HG02759 (cell line): ENCODE results near the gene SEMA5A.

Experiments used
- ATAC-seq: cut with Tn5 transposase; IDR thresholded peaks from one replicate; pipeline ENCODE4 v1.9.1; 2021; ENCODE audit warnings: mild to moderate bottlenecking, moderate library complexity; ENCODE audit not compliant: unreplicated experiment

SEMA5A gene

DNA sequence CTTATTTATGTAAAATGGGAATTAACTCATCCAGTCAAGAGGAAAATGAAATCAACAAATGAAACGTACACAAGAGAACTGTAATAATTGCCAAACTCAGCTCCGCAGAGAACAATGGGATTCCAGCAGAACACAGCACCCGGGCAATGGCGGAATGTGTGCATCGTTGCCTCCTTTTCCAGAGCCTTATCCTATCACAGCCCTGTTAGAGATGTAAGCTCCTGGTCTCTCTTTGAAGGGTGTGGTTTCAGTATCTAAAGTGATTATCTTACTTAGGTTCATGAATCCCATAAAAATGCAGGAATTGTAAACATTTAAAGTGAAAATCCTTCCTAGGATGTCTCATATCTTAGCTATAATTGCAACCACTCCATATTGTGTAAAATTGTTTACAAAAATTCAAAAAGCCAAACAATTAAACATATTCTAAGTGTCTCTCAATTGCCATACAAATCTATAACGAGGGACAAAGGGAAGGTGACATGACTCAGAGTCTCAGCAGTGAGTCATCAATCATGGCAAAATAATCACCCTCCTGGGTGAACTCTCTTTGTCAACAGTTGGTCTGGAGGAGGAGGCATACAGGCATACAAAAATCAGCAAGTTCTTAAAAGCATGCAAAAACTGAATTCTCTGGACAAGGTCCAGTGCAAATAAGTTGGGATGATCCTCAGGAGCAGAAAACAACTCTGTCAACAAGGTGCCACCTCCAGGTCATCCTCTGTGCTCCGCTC is 22.6 kb downstream of the SEMA5A start:
- ATAC-seq = no peak

DNA sequence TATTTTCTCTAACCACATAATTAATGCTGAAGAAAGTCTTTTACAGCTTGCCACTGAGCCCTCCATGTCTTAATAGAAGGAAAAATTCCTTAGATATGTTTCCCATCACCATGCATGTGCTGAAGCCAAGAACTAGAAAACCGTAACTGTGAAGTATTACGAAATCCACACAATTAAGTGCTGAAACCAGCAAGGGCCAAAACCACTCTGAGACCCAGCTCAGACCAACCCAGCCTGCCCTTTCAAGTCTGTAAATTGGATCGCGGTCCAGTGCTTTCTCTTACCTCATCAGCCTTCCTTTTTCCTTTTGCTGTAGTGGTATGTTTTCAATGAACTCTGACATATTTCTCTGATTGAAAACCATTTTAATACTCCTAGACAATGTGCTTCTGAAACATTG is 26.3 kb downstream of the SEMA5A start:
- ATAC-seq = no peak

DNA sequence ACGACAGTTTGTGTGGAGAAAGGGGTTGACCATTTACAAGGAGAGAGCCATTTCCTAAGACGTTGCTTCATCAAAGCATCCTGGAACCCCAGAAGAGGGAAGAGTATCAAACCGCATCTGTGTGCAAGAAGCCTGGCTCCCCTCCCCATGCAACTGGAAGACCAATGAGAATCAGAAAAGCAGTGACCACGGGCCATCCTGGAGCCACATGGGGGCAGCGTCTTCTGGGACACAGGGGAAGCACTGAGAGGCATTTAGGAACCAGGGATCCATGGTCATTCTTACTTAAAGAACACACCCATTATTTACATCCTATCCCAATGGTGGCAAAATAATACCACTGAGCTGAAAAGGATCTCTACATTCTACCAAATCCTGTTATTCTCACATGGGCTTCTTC is 29.3 kb downstream of the SEMA5A start:
- ATAC-seq = no peak

DNA sequence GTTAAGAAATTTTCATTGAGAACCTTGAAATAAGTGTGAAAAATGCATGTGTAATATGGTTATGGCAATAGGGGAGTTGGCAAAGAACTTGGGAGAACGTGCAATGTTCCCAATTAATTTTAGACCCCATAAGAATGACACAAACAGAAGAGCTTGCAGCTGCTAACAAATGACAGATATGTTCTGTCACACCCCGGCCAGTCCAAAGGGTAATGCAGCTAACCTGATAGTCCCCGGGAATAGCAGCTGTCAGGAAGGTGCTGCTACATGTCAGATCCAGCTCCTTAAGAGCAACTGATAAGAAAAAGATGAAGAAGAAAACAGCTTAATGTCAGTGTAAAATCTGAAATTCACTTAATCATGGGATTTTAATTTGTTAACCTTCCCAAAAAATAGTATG is 30.4 kb downstream of the SEMA5A start:
- no peak for ATAC-seq

- no peak for ATAC-seq
Measured at GRCh38 chr5:9514968-9515367, 30.9 kb downstream of the SEMA5A start.

DNA sequence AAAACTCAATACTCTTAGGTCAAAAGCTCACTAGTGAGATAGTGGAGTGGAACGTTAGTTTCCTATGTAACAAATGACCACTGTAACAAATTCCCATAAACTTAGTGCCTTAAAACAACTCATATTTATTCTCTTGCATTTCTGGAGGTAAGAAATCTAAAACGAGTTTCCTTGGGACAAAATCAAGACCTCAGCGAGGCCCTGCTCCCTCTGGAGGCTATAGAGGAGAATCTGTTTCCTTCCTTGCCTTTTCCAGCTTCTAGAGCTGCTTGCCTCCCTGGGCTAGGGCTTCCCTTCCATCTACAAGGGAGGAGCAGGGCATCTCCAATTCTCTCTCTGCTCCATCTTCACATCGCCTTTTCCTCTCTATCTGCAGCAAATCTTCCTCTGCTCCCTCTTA is 32.0 kb downstream of the SEMA5A start:
- no peak for ATAC-seq

DNA sequence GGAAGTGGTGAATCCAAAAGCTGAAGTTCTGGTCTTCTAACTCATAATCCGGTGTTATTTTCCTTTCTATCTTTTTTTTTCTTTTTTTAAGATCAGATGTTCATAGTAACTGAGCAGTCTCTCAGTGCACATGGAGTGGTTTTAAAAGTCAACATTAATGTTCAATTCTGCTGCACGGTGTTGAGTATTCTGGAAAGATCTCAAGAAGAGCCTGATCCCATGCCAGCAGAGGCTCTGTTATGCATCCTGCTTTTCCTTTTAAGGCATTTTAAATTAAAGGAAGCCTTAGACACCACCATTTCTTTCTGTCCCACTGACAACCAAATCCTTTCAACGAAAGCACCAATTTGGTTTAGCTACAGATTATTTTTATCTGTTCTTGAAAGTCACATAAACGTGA is 33.4 kb downstream of the SEMA5A start:
- no peak for ATAC-seq

DNA sequence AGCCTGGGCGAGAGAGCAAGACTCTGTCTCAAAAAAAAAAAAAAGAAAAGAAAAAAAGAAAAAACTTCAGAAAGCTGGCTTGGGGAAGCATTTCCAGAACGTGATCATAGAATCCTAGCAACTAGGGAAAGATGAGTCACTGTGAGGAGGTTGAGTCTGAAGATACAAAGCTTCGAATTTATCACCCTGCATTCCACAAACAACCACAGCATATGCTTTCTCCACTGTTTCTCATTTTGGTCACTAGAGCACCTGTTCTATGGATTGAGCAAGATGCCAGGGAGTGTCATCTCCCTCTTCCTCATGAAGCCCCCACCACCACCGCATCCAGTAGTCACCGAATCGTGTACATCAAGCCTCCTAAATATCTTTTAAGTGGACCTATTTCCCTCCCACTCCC is 37.9 kb downstream of the SEMA5A start:
- ATAC-seq = no peak

DNA sequence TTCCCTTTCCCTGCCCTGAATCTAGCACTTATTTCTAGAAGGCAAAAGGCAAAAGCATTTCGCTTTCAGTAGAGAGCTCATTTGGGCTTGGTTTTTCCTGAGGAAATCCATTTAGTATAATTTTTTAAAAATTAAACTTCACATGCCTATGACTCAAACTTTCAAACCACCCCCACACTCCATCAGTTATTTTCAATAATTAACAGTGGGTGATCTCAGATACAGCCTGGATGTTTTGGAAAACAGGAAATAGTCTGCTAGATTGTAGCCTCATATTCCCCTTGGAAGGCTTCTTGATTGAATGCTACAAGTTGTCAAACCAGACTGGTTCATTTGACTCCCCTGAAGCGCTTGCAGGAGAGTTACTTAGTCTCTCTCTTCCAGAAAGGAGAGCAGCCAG is 40.6 kb downstream of the SEMA5A start:
- ATAC-seq = no peak

GRCh38 chr5:9502864-9503263 is 43.0 kb downstream of the SEMA5A start:
- no peak for ATAC-seq

- ATAC-seq = no peak
Measured at GRCh38 chr5:9502050-9502834, 43.6 kb downstream of the SEMA5A start.

DNA sequence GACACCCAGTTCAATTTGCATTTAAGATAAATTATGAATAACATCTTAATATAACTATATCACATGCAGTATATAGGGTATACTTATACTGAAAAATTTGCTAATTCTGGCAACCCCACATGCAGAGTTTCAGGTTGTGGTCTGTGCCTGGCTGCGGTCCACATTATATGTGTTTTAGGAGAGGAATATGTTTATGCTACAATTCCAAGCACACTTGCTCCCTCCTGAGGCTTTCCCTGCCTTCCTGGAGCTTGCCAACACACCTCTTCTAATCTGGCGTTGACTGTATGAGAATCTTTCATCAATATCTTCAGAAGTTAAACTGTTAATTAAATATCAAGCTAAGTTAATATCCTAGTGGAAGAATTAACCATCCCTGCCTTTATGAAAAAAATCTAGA is 45.2 kb downstream of the SEMA5A start:
- no peak for ATAC-seq

- no peak for ATAC-seq
Measured at GRCh38 chr5:9500193-9500592, 45.7 kb downstream of the SEMA5A start.

DNA sequence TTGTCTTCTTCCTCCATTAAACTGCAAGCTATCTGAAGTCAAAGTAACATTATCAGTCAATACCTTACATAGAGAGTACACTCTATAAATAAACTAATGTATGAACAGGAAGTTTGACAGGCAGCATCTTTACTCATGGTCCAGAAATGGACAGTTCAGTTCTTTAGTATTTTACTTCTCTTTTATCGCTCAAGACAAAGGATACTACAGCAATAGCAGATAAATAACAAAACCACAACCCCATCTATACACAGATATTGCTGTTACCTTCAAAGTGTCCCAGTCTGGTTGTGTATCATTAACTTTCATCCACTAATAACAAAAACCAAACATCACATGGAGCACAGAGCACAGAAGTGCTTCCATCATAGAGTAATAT is 46.4 kb downstream of the SEMA5A start:
- no peak for ATAC-seq

DNA sequence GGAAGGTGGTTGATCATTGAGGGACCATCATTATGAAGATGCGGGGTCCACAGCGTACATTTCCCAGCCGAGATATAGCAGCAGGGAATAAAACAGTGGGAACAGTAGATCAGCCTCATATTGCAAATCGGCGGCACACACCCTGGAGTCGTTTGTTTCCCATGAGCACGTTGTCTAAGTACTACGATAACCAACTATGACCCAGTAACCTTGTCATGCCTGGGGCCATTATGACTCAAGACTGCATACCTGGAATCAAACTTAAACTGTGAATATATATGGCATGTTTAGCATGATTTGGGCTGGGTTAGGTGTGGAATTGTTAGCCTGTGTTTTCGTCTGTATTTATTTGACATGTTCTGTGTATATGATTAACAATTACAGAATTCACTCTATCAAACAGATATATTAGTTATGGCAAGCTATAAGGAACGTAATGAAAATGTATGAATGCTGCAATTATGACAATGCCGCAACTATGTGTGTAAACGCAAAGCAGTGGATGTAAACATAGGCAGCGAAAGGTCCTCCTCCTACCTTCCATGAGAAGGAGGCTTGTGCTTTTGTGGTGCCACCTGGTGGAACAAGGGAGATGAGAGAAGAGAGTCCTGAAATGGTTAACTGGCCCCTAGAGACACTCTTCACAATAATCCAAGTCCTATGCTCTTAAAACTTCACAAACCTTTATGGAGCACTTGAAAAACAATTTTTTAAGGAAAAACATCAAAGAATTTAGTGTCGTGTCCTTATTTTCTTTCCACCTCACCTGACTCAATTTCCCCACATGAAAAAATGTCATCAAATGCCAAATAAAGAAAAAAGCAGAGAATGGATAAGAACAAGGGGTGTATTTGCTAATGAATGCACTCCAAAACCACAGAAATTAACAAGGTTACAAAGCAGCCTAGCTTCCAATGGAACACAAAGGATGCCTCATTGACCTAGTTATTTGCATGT is 47.1 kb downstream of the SEMA5A start:
- ATAC-seq = peak; percentile 54

DNA sequence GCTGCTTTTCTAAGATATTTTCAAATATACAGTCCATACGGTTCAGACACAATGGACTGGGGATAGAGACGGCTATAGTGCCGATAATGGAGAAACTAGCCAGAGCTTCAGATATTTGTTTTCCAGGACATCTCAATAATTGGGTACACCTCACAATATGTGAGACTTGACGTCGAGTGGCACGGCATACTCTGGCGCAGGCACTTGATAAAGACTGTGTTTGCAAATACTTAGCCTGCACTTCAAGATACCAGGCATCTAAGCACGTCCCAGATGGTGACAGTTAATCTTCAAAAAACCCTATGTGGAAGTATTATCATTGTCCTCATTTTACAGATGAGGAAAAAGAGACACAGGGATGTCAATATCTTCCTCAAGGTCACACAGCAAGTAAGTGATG is 48.5 kb downstream of the SEMA5A start:
- ATAC-seq = no peak

- ATAC-seq = no peak
Measured at GRCh38 chr5:9496801-9497200, 49.1 kb downstream of the SEMA5A start.

GRCh38 chr5:9495121-9495520 is 50.8 kb downstream of the SEMA5A start:
- ATAC-seq = no peak

- ATAC-seq = no peak
Measured at GRCh38 chr5:9494301-9494700, 51.6 kb downstream of the SEMA5A start.

DNA sequence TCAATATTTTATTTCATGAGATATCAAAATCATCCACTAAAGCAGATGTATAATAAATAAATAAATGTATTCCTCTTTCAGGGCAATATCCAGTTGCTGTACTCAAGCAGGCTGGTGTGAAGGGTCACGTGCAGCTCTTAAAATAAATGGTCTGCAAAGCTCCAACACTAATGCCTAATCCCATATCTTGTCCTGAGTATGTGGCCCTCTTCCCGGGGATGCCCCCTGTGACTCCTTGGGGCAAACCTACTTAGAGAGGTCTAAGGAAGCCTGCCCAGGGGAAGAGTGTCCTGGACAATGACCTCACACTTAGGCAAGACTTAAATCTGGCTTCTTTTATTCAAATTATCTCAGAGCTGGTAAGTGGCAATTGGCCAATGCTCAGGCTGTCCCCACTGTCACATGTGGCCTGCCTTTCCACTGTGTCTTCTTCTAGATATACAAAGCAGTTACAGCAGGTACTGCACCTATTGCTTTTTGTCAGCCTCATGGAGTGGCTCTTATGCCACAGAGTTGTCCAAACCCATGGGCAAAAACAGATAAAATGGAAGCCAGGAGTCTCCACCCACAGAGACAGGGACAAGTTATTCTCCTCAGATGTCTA is 55.3 kb downstream of the SEMA5A start:
- ATAC-seq = no peak

GRCh38 chr5:9483779-9484178 is 62.1 kb downstream of the SEMA5A start:
- no peak for ATAC-seq
